Forelimb muscle (tissue), 1 donor: ENCODE results near the gene MDP1. TPM values are rescaled to one million over a fixed set of nuclear protein-coding genes. Genes with fewer than 3 reads are reported as not detected.
"Not testable (repeated sequence)": the region's sequence is repeated elsewhere in the genome, so short reads cannot be mapped to it uniquely, and the experiment has no call there.

ENCODE experiments used
- DNase-seq: peaks from one replicate; pipeline ENCODE4 v3.0.0-alpha.2; 2013; ENCODE audit warnings: low read depth
- polyA plus RNA-seq: library from polyadenylated mRNA; unstranded; fragments of 120-200 nt; gene quantifications from one replicate; pipeline ENCODE4 v1.2.1, GENCODE V29; 2013; ENCODE audit not compliant: insufficient read length

Gene MDP1
- polyA plus RNA-seq, 1 donor: 5.5 TPM

DNA sequence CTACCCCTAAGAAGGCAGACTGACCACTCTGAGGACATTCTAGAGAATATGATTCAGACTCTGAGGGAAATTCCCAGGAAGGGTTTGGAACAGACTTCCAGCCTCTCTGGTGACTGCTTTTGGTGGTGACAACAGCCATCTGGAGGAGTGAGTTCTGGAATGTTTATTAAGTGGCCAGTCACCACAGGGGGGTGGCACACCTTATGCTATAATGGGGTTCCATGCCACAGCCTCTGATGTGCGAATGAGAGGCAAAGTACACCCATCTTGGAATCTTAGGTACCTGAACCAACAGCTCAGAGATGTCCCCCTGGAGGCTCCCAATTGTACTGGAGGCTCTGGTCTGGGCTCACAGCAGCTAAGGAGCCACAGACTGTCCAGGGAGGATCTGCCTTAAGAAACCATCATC lies 36.0 kb upstream of the MDP1 start:
- DNase-seq: no peak

DNA sequence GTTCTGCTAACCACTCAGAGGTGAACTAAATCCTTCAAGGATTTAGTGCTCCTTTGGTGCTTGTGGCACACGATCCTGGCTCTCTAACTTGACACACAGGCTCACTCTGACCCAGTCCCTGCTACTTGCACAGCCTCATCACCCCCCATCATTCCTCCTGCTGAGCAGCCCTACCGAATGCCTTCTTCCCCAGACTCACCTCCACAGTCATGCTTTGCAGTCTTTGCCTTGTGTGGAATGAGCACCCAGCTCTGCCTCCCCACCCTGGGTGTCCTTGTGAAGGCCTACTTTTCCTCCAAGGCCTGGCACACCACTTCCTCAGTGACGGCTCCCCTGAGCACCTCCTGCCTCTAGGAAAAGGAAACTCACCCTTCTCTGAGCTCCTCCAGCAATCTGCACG lies 34.5 kb upstream of the MDP1 start:
- no peak for DNase-seq

DNA sequence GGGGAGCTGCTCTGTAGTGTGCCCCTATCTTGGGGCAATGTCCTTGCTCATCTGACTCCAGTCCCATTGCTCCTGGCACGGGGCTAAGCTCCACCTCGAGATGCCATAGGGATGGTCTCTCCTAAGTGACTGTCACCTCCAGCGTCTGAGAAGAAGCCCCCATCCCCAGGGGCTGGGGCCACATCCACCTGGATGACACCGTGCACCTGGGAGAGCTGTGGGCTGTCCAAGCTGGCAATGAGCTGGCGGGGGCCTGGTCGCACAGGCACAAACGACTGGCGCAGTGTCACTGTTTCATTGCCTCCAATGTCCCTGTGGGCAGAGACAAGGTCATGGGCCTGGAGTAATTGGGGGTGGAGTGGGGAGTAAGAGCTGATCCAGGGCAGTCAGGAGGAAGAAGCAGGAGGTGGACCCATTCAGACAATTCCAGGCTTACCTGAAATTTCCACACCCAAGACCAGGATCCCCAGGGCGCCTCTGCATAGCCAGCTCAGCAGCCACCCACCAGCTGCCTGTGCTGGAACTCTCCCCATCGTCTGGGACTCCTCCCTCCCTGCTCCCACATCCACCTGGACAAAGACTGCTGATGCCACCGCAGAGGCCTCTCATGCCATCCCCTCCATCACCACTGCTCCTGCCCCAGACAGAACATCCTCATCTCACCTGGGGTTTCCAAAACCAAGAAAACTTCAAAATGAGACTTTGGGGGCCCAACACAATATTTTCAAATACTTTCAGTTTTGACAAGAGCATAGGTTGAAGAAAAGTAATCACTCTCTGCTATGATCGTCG lies 33.6 kb upstream of the MDP1 start:
- DNase-seq: no peak

DNA sequence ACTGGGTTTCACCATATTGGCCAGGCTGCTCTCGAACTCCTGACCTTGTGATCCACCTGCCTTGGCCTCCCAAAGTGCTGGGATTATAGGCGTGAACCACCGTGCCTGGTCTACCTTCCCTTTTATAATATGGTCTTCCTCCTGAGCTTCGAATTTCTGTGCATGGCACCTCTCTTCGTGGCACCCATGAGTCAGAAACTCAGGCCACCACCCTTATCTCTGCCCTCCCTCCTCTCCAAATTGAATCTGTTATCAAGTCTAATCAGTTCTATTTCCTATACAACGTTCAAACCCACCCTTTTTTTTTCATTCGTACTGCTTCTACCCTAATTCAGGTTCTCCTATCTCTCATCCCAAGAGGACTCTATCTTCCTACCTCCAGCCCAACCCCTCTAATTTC lies 31.6 kb upstream of the MDP1 start:
- no peak for DNase-seq

DNA sequence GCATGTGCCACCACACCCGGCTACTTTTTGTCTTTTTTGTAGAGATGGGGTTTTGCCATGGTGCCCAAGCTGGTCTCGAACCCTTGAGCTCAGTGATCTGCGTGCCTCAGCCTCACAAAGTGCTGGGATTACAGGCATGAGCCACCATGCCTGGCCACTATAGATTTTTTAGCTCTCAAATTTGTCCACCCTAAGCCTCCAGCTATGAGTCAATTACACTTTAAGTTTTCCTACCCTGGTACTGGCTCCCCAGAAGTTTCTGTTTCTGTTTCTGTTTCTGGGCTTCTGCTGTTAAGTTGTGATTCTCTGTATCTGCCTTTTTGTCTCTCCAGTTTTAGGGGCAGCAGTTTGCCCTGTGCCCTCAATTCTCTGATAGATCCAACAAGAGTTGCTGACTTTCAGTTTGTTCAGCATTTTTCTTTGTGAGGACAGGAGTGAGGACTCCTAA lies 30.9 kb upstream of the MDP1 start:
- DNase-seq: no peak

DNA sequence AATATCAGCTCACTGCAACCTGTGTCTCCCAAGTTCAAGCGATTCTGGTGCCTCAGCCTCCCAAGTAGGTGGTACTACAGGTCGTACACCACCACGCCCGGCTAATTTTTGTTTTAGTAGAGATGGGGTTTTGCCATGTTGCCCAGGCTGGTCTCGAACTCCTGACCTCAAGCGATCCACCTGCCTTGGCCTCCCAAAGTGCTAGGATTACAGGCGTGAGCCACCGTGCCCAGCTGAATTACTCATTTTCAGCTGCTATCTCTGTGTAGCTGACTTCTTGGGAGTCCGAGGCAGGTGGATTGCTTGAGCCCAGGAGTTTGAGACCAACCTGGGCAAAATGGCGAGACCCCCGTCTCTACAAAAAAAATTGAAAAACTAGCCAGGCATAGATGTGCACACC lies 29.5 kb upstream of the MDP1 start:
- DNase-seq: not testable (repeated sequence)

DNA sequence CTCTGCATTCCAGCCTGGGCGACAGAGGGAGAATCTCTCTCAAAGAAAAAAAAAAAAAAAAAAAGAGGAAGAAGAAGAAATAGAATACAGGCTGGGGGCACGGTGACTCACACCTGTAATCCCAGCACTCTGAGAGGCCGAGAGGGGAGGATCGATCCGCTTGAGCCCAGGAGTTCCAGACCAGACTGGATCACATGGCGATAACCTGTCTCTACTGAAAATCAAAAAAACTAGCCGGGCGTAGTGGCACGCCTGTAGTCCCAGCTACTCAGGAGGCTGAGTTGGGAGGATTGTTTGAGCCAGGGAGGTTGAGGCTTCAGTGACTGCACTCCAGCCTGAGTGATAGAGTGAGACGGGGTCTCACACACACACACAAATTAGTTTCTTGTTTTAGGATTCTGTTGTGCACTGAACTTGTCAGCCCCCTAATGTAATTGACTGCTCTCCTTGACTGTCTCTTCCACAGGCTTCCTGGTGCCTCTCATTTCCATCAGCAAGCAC lies 27.5 kb upstream of the MDP1 start:
- no peak for DNase-seq

DNA sequence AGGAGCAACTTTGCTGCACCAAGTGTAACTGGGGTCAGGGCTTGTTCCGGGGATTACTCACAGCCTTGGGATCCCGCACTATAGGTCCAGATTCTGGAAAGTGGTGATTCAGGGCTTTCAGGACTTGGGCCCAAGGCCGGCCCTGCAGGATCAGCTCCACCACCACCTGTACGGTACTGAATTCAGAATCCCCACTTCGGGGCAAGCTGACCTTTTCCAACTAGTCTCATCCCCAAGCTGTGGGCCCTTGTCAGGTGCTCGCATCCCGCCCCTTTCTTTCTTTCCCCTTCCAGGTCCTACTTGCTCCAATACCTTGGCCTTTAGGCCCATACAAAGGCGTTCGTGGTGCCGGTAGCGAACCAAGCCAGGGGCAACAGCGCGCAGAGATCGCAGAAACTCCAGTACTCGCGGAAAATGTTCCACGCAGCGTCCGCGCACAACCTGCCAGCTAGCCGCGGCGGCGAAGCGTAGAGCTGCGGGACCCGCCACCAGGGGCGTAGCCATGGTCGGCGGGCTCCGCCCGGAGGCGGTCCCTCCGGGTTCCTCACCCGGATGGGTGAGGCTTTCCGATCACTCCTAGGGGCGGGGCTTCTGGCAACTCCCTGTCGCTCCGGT lies 26.1 kb upstream of the MDP1 start:
- DNase-seq: peak; percentile 88

DNA sequence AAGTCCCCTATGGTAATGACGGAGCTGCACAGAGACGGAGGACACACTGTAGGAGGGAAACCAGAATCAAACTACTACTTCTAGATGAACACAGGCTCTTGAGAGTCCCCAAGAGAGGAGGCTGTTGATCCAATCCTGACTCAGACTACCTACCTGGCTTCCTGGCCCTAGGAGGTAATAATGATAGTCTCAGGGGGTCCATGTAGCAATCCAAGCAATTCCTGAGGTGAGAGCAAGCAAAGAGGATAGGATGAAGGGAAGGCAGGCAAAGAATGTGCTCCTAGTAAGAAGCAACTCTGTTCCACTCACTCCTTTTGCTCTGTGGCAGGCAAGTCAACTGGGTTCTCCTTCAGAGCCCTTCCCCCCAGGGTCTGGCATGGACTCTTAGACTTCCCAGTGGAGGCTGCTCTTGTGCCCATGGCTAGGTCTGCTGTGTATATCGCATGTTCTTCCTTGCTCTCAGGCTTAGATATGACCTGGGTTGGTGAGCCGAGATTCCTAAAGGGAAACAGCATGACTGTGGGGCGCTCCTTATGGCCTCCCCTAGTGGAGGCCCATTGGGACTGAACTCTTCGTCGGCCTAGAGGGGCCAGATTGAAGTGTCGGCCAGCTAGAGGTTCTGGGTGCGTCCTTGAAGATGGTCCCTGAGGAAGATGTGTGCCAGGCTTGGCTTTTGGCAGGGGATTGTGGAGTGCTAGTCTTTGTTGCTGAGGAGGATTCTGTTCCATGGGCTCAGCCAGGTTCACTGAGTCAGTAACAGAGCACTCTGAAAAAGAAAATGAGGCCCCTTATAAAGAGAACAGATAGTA lies 24.4 kb upstream of the MDP1 start:
- no peak for DNase-seq

DNA sequence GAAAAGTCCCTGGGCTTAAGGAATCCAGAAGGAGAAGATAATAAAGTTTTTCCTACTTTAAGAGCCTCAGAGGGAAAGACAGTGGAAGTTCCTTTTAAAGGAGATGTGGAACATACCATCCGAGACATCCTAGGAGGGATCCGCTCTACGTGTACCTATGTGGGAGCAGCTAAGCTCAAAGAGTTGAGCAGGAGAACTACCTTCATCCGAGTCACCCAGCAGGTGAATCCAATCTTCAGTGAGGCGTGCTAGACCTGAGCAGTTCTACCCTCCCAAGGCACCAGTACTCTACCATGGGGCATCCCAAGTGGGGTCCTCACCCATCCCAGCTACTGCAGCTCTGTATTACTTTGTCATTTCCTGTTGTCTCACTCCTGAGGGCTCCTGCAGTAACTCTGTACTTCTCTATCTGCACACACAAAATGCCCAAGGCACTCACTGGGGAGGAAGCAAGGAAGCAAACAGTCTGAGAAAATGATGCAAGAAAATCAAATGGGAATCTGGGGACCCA lies 22.7 kb upstream of the MDP1 start:
- no peak for DNase-seq

DNA sequence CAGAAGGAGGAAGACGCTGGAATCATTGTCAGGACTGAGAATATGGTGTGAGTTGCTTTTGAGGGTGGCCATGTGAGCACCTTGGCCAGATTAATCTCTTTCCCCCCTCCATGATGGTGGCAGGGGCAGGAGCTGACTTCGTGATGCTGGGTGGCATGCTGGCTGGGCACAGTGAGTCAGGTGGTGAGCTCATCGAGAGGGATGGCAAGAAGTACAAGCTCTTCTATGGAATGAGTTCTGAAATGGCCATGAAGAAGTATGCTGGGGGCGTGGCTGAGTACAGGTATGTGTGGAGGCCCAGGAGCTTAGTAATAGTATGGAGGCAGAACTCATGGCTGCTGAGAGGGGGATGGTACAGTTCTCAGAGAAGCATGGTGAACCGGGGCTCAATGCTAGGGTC lies 22.3 kb upstream of the MDP1 start:
- no peak for DNase-seq

DNA sequence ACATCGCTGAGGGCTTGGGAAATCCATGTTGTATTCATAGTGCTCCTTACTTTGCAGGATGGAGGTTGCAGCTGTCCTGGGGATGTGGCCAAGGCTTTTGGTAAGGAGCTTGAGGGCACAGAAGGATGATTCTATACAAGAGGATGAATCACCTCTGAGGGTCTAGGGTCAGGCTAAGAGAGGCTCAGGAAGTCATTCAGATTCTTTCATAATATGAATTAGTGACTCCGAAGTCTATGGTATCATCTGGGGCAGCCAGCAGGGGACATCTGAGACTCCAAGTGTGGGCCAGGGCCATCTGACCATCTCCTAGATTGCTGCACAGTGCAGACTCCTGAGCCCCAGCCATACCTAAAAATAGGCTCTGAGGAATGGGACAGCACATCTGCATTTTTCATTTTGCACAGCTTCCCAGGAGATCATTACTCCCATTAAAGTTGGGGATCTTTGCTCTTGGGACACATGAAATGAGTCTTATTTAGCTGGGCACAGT lies 21.6 kb upstream of the MDP1 start:
- no peak for DNase-seq

DNA sequence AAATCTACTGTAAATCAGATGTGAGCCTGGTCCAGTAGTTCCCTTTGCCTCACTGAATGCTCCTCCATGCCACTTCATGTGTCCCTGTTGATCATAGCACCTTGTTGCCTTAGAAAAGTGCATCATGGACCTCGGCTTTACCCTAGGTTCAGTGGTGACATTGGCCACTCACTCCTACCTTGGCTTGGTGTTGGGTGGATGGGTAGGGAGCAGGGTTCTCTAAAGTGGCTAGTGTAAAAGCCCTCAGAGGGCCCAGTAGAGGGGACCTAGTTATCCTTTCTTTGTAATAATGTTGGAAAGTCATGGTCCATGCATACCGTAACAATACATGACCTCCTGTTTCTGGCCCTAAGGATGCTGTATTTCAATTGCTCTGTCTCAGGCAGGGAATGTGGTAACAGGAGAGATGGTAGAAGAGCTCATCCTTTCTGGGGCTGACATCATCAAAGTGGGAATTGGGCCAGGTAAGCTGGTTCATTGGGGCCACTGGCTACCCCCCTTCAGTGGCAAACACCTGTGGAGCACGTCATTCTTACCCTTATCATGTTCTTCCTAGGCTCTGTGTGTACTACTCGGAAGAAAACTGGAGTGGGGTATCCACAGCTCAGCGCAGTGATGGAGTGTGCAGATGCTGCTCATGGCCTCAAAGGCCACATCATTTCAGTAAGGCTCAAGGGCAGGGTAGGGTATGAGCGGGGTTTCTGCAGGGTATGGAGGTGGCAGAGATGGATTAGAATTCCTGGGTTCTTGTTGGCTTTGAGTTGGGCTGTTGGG lies 21.0 kb upstream of the MDP1 start:
- DNase-seq: no peak

DNA sequence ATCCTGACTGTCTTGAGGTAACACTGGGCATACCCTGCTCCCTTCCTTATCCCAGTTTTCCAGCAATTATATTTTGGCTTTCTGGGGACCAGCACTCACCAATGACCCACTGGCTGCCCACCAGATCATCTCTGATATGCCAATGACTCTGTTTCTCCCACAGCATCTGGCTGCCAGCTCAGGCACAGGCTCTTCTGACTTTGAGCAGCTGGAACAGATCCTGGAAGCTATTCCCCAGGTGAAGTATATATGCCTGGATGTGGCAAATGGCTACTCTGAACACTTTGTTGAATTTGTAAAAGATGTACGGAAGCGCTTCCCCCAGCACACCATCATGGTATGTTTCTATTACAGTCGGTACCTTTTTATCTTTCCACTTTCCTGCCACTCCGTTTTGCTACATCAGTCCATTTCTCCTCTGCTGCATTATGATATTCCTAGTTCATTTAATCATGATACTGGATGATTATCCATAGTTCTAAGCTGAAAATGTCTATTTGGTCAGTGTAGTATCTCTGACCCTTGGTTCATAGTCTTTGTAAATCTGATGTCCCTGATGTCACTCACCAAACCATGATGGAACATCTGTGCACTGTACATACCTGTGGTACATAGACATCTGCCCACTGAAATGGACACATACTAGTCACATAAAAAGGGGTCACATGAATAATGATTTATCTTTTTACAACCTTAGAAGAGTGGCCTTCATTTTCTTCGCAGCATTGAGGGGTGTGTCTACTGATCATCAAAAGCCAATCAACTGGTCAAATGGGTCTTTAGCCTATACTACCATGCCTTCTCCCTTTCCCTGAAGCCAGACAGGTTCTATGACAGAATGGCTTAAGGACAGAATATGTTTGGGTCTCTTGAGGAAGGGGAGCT lies 20.2 kb upstream of the MDP1 start:
- DNase-seq: no peak

DNA sequence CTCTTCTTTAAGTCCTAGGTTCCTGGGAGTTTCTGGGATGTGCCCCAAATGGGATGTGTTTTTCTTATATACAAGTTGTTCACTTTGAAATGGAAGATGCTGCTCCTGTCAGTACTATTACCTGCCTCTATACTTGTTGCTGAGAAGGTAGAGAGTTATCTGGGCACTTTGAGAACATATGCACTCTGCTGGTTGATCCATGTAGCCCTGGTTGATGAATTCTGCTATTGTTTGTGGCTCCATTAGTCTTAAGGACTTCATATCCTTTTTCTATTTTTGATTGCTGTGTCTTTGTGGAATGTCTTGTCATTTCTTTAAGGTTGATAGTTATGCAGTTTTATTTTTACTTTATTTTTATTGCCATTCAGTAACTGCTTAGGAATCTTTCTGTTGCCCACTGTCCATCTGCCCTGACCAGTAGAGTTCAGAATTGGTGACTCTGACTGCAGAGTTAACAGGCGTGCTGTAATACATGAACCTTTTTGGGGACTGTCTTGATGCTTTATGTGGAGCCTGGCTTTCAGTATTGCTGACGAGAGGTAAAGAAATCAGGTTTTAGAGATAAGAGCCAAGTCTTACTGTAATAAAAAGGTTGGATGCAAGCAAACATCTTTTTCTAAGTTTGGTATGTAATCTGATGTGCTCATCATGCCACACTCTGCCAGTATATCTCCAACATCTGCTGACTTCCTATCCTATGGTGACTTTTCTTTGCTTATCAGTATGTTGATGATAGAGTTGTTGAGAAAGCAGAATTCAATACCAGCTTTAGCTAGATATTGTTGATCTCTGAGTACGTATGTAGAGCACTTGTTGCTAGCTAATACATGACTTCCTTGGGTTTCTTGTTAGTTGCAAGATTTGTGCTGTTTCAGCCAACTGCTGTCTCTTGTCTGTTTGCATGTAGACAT lies 18.5 kb upstream of the MDP1 start:
- DNase-seq: no peak

DNA sequence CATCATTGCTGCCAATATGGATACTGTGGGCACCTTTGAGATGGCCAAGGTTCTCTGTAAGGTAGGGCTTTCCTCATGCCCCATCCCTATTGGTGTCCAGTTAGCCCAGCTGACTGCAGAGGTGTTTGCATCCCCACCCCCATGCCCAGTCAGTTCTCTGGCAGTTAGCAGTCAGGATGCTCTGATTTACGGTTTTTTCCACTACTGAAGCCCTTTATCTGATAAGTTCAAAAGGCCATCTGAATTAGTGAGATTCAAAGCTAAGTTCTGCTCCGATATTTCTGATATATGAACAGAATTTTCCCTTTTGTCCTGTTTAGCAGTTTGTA lies 17.6 kb upstream of the MDP1 start:
- DNase-seq: no peak

DNA sequence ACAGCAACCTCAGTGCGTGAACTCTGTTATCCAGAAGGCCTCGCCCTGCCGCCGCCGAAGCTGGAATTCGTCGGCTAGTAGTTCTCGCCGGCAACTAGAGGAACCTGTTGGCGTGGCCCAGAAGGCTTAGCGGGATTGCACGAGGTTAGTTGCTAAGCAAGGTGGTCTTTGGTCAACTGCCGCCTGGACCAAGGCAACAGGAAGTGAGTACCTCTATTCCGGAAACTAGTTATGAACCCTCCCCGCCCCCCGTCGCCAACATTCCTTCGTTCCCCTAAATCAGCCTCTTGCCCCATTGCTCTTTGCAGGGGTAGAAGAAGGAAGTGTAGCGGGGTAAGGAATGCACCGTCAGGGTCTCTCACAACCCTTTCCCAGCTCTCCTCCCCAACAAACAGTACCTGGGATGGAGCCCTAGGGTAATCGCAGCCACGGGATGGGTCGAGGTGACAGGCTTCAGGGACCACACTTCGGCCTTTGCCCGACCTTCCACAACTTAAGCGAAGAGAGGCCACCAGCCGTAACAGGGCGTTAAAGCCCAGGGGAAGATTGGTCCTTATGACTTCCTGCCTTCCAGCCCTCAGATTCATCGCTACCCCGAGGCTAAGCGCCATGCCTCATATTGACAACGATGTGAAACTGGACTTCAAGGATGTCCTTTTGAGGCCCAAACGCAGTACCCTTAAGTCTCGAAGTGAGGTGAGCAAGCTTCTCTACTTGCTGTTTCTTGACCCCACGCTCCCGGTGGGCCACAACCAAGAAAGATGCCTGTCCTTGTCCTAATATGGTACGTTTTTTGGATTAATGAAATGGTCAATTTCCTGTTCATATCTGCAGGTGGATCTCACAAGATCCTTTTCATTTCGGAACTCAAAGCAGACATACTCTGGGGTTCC lies 17.0 kb upstream of the MDP1 start, which contains the start of gene GMPR2:
Gene GMPR2 (plus strand): TSS at position 285 of the 893 bp plus-strand sequence. CDS start 325 bp downstream, at position 610.
- DNase-seq: no peak

DNA sequence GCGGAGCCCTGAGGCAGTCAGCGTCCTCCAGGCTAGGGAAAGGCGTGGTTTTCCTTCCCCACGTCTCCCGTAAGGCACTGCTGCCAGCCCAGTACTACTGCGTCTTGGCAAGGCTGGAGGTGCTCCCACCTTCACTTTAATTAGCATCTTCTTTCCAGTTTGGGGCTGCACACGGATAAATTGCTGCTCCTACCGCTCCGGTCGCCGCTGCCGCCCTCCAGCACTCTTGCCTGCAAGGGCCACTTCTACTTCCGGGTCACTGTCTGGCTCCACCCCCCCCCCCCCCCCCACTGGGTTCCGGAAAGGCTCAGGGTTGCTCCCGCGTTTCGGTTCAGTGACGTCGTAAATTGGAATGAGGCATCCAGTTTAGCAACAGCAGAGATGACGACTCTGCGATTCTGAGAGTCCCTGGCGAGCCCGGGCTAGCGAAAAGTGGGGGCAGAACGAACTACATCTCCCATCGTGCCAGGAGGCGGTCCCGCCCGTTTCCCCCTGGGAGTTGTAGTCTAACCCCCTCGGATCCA lies 16.3 kb upstream of the MDP1 start, which contains the start of gene NEDD8:
Gene NEDD8 (minus strand): TSS at position 247 of the 524 bp plus-strand sequence. CDS start 100 bp downstream, at position 147.
- DNase-seq: peak; percentile 73
